ENCODE results near the gene ZNF662.
A peak's percentile ranks its signal among the peaks of the same experiment; 100 is the strongest.
"Not testable (repeated sequence)": the region's sequence is repeated elsewhere in the genome, so short reads cannot be mapped to it uniquely, and the experiment has no call there.

The ZNF662 gene

DNA sequence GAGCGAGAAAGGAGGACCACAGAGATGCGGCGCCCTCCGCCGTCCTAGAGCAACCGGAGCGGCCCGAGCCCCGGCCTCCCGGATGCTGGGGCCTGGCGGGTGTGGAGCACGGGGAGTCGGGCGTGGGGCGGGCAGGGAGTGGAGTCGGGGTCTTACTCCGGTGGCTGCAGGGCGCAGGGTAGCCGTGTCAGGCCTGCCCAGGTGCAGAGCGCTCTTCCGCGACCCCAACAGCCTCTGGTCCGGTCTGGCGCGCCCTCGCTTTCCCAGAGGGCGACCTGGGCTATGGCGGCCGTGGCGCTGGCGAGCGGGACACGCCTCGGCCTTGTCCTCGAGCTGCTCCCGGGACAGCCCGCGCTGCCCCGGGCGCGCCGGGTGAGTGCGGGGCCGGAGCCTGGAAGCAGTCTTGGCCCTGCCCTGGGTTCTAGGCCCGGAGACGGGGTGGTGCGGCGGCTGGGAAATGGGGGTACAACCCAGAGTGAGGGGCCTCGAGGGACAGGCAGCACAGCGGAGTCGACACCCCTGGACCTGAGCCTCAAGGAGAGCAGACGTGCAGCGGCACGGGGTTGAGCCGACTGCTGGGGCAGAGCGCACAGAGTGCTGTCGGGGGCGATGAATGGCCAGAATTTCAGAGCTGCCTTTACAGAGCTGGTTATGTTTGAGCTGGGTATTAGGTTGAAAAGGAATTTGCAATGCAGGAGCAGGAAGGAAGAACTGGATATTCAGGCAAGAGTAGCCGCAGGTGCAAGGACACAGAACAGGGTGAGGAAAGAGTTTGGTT lies at the start of gene ZNF662:
Gene ZNF662 (plus strand): TSS at position 73 of the 778 bp plus-strand sequence. CDS start 1,973 bp downstream, outside the sequence.
- no peak for DNase-seq

GRCh38 chr3:42856544-42856943 lies 49.4 kb upstream of the ZNF662 start:
- no peak for DNase-seq

DNA sequence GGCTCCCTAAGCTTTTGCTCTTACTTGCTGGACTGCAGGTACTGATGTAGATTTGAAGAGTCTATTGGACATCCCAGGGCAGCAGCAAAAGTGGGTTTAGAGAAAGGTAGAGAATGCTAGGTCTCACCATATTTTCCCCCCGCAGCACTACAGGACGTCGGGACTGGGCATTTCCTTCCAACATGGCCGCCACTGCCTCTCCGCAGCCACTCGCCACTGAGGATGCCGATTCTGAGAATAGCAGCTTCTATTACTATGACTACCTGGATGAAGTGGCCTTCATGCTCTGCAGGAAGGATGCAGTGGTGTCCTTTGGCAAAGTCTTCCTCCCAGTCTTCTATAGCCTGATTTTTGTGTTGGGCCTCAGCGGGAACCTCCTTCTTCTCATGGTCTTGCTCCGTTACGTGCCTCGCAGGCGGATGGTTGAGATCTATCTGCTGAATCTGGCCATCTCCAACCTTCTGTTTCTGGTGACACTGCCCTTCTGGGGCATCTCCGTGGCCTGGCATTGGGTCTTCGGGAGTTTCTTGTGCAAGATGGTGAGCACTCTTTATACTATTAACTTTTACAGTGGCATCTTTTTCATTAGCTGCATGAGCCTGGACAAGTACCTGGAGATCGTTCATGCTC lies 41.5 kb upstream of the ZNF662 start:
- DNase-seq = no peak

GRCh38 chr3:42865256-42865655 lies 40.7 kb upstream of the ZNF662 start:
- no peak for DNase-seq

- no peak for DNase-seq
Observed at GRCh38 chr3:42867138-42867537, 38.8 kb upstream of the ZNF662 start.

DNA sequence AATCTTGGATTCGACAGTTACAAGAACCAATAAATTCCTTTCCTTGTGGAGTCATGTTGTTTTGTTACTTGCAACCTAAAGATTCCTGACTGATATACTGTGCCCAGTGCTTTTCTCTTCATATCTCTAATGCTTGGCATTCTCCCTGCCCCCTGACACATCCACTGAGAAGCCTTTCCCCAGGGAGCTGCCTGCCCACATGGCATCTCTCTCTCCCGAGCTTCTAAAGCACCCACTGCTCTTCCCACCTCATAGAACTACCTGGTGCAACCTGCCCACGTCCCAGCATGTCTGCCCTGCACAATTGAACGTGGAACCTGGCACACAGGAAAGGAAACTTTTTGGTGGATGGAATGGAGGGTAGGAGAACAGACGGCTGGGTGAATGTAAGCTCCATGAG lies 37.1 kb upstream of the ZNF662 start:
- DNase-seq = no peak

DNA sequence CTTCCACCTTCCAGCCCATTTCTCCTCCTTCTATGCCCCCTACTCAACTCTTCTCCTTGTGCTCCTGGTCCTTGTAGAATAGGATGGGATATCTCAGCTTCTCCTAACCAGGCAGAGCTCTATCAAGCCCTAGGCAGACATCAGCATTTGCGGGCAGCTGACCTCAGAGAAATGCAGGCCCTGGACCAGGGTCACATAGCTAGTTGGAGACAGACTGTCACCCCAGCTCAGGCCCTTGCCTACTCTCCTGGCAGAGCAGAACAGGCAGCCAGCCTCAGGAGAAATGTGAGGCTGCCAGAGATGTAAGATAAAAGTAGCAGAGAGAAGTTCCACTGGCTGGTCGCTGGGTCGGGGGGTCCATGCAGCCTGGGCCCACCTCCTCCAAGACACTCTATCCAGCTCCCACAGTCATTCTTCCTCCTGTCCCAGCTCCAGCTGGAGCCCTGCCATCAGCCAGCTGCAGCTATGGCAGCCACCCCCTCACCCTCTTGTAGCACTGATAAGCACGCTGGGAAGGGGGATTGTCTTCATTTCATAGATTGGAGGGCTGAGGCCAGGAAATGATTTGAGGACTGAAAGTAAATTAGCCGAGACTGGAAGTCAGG lies 34.2 kb upstream of the ZNF662 start:
- DNase-seq = no peak

DNA sequence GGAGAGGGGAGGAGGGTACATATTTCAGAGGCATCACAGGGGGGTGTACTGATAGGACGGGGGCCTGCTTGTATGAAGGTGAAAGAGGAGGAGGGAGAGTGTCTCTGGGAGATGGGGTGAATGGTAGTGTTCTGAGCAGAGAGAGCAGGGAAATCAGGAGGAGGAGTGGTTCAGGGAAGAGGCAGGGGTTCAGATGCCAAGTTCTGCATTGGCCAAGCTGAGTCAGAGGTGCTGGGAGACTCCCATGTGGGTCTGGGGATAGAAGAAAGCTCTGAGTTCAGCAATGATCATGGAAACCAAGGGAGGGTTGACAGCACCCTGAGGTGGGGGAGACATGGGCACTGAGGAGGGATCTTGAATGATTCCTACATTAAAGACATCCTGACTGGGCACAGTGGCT lies 33.2 kb upstream of the ZNF662 start:
- no peak for DNase-seq

- no peak for DNase-seq
Observed at GRCh38 chr3:42873221-42873982, 32.5 kb upstream of the ZNF662 start.

- no peak for DNase-seq
Observed at GRCh38 chr3:42874749-42875148, 31.2 kb upstream of the ZNF662 start.

DNA sequence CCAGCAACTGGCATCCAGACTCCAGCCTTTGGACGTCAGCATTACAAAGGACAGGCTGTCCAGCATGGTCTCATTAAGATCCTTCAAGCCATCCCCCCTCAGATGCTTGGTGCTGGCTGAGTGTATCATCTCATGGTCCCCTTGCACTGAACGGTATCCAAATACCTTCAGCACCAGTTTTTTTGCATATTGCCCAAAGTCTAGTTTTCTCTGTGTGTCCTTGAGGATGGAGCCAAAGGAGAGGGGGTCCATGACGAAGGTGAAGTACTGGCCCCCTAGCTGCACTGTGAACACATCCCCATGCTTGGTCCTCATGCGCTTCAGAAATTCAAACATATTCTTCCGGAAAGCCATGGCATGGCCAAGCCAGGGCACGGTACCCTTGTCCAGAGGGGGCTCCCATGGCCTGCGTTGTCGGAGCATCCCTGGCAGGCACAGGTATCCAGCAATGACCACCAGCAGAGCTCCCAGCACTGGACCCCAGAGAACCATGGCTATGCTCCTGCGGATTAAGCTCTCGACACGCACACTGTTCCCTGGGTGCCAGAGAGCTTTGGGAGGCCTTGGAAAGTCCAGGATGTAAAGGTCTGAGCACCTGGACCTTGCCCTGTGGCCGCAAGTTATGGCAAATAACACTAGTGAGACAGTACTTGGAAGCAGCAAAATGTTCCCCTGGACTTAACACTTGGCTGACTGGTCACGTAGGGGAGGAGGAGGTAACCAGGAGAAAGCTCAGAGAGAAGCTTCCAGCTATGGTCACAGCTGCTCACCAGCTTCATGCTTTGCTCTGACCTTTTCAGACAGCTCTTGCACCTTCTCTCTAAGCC lies 30.4 kb upstream of the ZNF662 start, which contains the start of gene CYP8B1:
Gene CYP8B1 (minus strand): TSS at position 555 of the 827 bp plus-strand sequence. CDS start 63 bp downstream, at position 492.
- DNase-seq = no peak

DNA sequence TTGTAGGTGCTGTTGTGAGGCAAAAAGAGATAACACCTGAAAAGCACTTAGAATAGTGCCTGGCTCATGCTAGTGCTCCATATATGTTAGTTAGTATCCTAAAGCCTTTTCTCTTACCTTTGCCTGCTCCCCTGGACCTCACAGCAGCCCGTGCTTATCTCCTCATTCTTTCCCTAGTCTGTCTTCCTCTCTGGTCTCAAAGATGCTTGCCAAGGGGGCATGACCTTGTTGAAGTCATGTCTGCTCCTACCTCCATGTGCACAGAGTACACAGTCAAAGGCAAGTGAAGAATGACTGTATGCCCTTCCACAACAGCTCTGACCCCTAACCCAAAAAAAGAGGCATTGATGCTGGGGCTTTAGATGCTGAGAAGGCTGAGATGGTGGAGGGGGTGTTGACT lies 29.5 kb upstream of the ZNF662 start:
- DNase-seq = no peak

- DNase-seq = no peak
Observed at GRCh38 chr3:42876940-42877720, 28.8 kb upstream of the ZNF662 start.

GRCh38 chr3:42877881-42878280 lies 28.1 kb upstream of the ZNF662 start:
- no peak for DNase-seq

DNA sequence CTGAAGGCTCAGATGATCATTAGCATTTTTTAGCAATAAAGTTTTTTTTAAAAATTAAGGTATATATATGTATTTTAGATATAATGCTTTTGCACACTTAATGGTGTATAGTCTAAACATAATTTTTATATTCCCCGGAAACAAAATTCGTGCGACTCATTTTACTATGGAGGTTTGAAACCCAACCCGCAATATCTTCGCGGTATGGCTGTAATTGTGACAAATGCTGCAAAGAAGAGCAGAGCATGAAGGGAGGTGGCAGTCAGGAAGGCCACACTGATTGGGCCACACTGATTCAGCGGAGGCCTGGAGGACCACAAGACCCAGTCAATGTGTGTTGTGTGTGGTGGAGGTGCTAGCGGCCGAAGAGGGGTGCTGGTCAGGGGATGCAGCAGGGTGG lies 25.8 kb upstream of the ZNF662 start:
- DNase-seq = no peak

DNA sequence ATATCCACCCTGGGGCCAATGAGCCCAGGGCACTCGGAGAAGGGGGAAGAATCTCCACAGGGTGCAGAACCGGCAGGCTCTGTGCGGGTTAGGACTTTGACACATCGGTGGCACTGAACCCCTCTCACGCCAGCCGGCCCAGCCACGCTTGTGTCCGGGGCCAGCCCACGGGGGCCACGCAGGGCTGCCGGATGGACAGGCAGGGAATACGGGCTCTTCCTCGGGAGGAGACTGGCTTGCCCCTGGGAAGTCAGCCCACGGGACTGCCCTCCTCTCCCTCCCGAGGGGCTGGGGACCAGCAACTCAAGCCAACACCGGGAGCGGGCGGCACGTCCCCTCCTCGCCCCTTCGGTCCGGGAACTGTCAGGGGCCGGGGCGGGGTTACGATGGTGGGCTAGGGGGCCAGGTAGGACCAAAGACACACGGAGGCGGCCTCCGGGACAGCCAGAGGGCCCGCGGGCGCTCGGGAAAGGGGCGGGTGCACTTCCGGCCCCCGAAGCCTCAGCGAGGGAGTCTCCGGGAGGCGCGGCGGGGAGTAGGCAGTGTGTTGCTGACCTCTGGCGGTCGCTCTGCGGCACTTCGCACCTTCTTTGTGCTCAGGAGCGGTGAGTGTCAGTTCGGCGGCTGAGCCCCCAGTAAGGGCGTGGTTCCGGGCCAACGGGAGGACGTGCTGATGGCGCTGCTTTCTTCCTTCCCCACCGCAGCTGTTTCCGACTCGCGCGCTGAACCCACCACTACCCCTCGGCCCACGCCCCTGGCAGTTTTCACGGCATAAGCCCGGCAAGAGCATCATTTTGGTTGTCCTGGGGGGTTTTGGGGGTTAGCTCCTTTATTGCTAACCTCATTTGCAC lies 25.1 kb upstream of the ZNF662 start:
- DNase-seq = peak; percentile 34

DNA sequence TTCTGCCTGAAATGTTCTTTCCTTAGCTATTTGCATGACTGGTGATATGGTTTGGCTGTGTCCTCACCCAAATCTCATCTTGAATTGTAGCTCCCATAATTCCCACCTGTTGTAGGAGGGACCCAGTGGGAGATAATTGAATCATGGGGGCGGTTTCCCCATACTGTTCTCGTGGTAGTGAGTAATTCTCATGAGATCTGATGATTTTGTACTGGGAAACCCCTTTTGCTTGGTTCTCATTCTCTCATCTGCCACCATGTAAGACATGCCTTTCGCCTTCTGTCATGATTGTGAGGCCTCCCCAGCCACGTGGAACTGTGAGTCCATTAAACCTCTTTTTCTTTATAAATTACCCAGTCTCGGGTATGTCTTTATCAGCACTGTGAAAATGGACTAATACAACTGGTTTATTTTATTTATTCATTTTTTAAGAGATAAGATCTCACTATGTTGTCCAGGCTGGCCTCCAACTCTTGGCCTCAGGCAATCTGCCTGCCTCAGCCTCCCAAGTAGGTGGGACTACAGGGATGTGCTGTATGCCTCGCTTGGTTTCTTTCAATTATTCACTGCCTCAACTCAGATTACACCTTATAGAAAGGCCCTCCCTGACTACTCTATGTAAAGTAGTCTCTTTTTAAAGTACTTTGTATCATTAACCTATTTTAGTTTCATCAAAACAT lies 22.6 kb upstream of the ZNF662 start:
- DNase-seq = not testable (repeated sequence)

DNA sequence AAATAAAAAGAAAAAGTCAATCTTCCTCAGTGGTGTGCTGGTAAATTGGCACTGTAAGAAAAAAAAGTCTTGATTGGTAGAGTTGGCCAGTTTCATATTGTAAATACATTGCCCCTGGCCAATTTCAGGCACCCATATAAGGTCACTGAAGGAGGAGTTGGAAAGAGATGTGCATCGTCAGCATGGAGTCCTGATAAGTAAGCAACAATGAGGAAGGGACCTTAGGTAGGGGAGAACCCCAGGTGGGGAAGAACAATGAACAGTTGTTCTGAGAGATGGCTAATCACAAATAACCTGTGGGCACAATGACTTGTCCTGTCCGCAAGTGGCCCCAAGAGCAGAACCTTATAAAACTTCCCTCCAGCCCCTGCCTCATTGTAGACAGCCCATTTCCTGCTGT lies 21.6 kb upstream of the ZNF662 start:
- no peak for DNase-seq

- no peak for DNase-seq
Observed at GRCh38 chr3:42886294-42886822, 19.6 kb upstream of the ZNF662 start.

DNA sequence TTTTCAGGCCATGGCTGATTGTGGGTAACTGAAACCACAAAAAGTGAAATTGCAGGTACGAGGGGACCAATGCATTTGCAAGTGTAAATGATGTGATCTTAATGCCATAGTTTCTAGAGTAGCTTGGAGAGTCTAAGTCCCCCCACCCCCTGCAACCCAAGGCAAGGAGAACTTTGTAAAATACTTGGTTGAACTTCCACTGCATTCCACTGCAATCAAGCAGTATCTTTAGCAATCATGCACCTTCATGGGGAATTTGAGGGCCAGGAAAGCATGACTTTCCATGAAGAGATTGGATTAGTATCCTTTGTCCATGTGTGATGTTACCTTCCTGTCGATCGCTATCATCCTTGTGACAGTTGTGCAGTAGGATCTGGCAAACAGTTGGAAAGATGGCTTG lies 18.9 kb upstream of the ZNF662 start:
- DNase-seq = no peak
